Left ventricle myocardium inferior (tissue), 1 donor: ENCODE measurements around the gene CRYBB1. TPM values are rescaled to one million over a fixed set of nuclear protein-coding genes. Genes with fewer than 3 reads are reported as not detected.

Experiments
- DNase-seq: peaks from one replicate; pipeline ENCODE4 v3.0.0-alpha.2; 2020
- H3K27ac ChIP-seq: fragments of 200-600 bp; replicated peaks from 2 replicates; pipeline ENCODE4 v1.8.0; 2021
- H3K27me3 ChIP-seq: fragments of 200-600 bp; 2 replicates; pipeline ENCODE4 v1.8.0; 2021; ENCODE audit warnings: low read depth
- H3K36me3 ChIP-seq: fragments of 200-600 bp; 2 replicates; pipeline ENCODE4 v1.8.0; 2021
- H3K4me1 ChIP-seq: fragments of 200-600 bp; 2 replicates; pipeline ENCODE4 v1.8.0; 2021
- H3K4me3 ChIP-seq: fragments of 200-600 bp; 2 replicates; pipeline ENCODE4 v1.8.0; 2021; ENCODE audit warnings: mild to moderate bottlenecking, moderate library complexity
- H3K9me3 ChIP-seq: fragments of 200-600 bp; replicated peaks from 2 replicates; pipeline ENCODE4 v1.8.0; 2021
- CTCF ChIP-seq: fragments of 200-600 bp; IDR thresholded peaks from 2 replicates; pipeline ENCODE4 v1.8.0; 2021; ENCODE audit warnings: antibody characterized with exemption, mild to moderate bottlenecking, borderline replicate concordance
- intact Hi-C: fragments of 100-400 bp; cut with micrococcal nuclease; formaldehyde crosslinking; loops from one replicate; pipeline ENCODE4 v1.11.0; 2022
- total RNA-seq: library from RNA; stranded (reverse); fragmentation: NEBNext Ultra II Directional; extraction: Animal tissue kit (Norgen Biotek cat#: 25700); gene quantifications from one replicate; pipeline ENCODE4 v1.2.1, GENCODE V29; 2021
- donor health status: DM: no; HTN: yes; CAD: no; lungs with severe emphysema.

CRYBB1 gene
- total RNA-seq, 1 donor from 2014 or later: 0.66 TPM

GRCh38 chr22:26660961-26661578 is 43.2 kb upstream of the CRYBB1 start:
- no peak for TF ChIP-seq CTCF
- H3K36me3 ChIP-seq: no peaks in the 10 kb centered on the region
- DNase-seq: no peak
- no peak overlapping the region for H3K4me3 ChIP-seq
- H3K27ac ChIP-seq: no peak overlapping the region
- peaks cover 26% of the 10 kb centered on the region for H3K4me1 ChIP-seq
- intact Hi-C loops: loop anchor here (5.0 kb wide), 1 partner anchor 159 kb away; no protein-coding TSS in a partner anchor
- H3K9me3 ChIP-seq: no peaks in the 10 kb centered on the region
- peaks cover 84% of the 10 kb centered on the region for H3K27me3 ChIP-seq

GRCh38 chr22:26660356-26660755 is 42.5 kb upstream of the CRYBB1 start:
- no peak for DNase-seq
- H3K4me3 ChIP-seq: no peak overlapping the region
- no peaks in the 10 kb centered on the region for H3K9me3 ChIP-seq
- H3K27me3 ChIP-seq: peaks cover 91% of the 10 kb centered on the region
- peaks cover 26% of the 10 kb centered on the region for H3K4me1 ChIP-seq
- no peak for TF ChIP-seq CTCF
- H3K36me3 ChIP-seq: no peaks in the 10 kb centered on the region
- no peak overlapping the region for H3K27ac ChIP-seq
- intact Hi-C loops: loop anchor here (5.0 kb wide), 1 partner anchor 158 kb away; no protein-coding TSS in a partner anchor

- intact Hi-C loops: no loop called here
- no peak for TF ChIP-seq CTCF
- DNase-seq: no peak
- H3K27ac ChIP-seq: no peak overlapping the region
- peaks cover 98% of the 10 kb centered on the region for H3K27me3 ChIP-seq
- no peaks in the 10 kb centered on the region for H3K9me3 ChIP-seq
- H3K4me3 ChIP-seq: peak overlapping the region; percentile 56
- peaks cover 26% of the 10 kb centered on the region for H3K4me1 ChIP-seq
- no peaks in the 10 kb centered on the region for H3K36me3 ChIP-seq
These were observed 41.0 kb upstream of the CRYBB1 start for GRCh38 chr22:26658671-26659478.

GRCh38 chr22:26658161-26658560 is 40.3 kb upstream of the CRYBB1 start:
- Histone ChIP-seq H3K27me3 (peaks cover 98% of the 10 kb centered on the region), H3K4me3 (peak overlapping the region; percentile 56), H3K27ac (no peak overlapping the region), H3K9me3 (no peaks in the 10 kb centered on the region), H3K36me3 (no peaks in the 10 kb centered on the region), H3K4me1 (peaks cover 26% of the 10 kb centered on the region)
- no peak for DNase-seq
- no peak for TF ChIP-seq CTCF
- intact Hi-C loops: no loop called here

DNA sequence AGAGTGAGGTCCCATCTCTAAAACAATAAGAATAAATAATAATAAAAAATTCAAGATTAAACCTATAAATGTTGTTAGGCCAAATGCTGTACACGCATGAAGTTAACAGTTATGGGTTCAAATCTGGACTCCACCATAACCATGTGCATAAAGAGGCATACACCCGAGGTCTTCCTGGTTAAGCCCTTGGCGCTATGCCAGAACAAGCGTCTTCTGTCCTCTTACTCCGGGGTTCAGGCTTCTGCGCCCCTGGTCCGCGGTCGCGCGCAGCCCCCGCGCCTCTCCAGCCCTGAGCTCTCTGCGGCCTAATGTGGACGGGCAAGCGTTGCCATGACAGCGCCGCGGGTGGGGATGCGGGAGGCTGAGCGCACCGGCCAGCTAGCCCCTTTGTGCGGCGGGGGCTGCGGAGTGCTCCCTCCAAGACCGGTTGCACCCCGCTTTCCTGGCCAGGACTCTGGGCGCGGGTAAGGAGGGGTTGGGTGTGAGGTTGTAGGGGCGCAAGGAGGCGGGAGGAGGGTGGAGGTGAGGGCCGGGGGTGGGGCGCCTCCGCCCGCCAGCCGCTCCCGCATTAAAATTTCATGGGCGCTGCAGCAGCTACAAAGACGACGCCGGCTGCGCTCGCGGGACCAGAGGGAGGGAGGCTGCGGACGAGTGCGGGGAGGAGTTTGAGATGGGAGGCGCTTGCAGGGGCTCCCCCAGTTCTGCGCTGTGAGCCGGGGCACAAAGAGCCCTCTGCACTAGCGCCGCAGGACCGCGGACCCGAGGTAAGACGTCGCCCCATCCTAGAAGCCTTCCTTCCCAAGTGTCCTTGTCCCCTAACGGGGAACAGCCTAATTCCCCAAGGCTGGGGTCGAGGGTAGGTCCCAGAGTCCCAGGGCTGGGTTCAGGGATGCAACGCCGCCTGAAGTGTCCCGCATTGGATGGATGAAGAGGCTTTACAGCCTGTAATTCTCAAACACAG is 39.3 kb upstream of the CRYBB1 start, which contains the start of gene MIAT:
Gene MIAT, plus strand, starts transcription at position 698 of the 961 bp plus-strand sequence.
- peaks cover 98% of the 10 kb centered on the region for H3K27me3 ChIP-seq
- intact Hi-C loops: no loop called here

More for the DNA sequence above, 39.3 kb upstream of the CRYBB1 start, which contains the start of gene MIAT:
- DNase-seq: no peak
- H3K4me3 ChIP-seq: peak within 1 kb of the TSS; percentile 56
- no peak within 1 kb of the TSS for H3K27ac ChIP-seq
- H3K36me3 ChIP-seq: no peaks in the 10 kb centered on the region
- H3K4me1 ChIP-seq: peaks cover 26% of the 10 kb centered on the region
- no peak for TF ChIP-seq CTCF
- no peaks in the 10 kb centered on the region for H3K9me3 ChIP-seq
